Natural killer cell (primary cell): ENCODE measurements around the gene TMC2. TPM values are rescaled to one million over a fixed set of nuclear protein-coding genes. Genes with fewer than 3 reads are reported as not detected.

Experiments
- ATAC-seq, 3 donors: fragments of 150-1000 bp in 2 of 3; fragments of 200-7000 bp in 1 of 3; cut with Tn5 transposase; 1 replicate in 1 of 3; 2 replicates in 2 of 3; pipeline ENCODE4 v1.10.0; 2021; ENCODE audit warnings: mild to moderate bottlenecking in 2 of 3, moderate library complexity in 2 of 3
- DNase-seq, 2 donors: peaks; one replicate each; pipeline versions ENCODE4 v3.0.0 to v3.0.0-alpha.2; 2013 to 2021; ENCODE audit warnings: mixed read lengths in 1 of 2
- H3K27ac ChIP-seq: one replicate; pipeline ENCODE4 v1.5.1; 2013; ENCODE audit warnings: mild to moderate bottlenecking, low read length
- H3K27me3 ChIP-seq: one replicate; pipeline ENCODE4 v1.6.1; 2013; ENCODE audit warnings: low read length; ENCODE audit not compliant: control insufficient read depth, insufficient read depth
- H3K36me3 ChIP-seq: one replicate; pipeline ENCODE4 v1.6.1; 2013; ENCODE audit warnings: low read length; ENCODE audit not compliant: control insufficient read depth, insufficient read depth
- H3K4me1 ChIP-seq: one replicate; pipeline ENCODE4 v1.6.1; 2013; ENCODE audit warnings: low read length; ENCODE audit not compliant: control insufficient read depth, insufficient read depth
- H3K4me3 ChIP-seq: one replicate; pipeline ENCODE4 v1.5.1; 2013; ENCODE audit warnings: low read length
- H3K9me3 ChIP-seq: one replicate; pipeline ENCODE4 v1.6.1; 2013; ENCODE audit warnings: low read length; ENCODE audit not compliant: control insufficient read depth, insufficient read depth
- H3K27ac Mint-ChIP-seq, 2 donors: one replicate each; pipeline ENCODE4 v1.8.0; 2022; ENCODE audit warnings: mild to moderate bottlenecking in 2 of 2, mixed read lengths in 2 of 2, moderate library complexity in 1 of 2
- H3K27me3 Mint-ChIP-seq, 2 donors: one replicate each; pipeline ENCODE4 v1.8.0; 2022; ENCODE audit warnings: low read depth in 2 of 2, mixed read lengths in 2 of 2
- H3K36me3 Mint-ChIP-seq: one replicate; pipeline ENCODE4 v1.8.0; 2022; ENCODE audit warnings: mixed read lengths
- H3K4me1 Mint-ChIP-seq, 2 donors: one replicate each; pipeline ENCODE4 v1.8.0; 2022; ENCODE audit warnings: mixed read lengths in 2 of 2
- H3K4me3 Mint-ChIP-seq: one replicate; pipeline ENCODE4 v1.8.0; 2022; ENCODE audit warnings: mild to moderate bottlenecking, moderate library complexity, mixed read lengths
- H3K9me3 Mint-ChIP-seq, 2 donors: one replicate each; pipeline ENCODE4 v1.8.0; 2022; ENCODE audit warnings: mixed read lengths in 2 of 2
- CTCF ChIP-seq: fragments of 200-600 bp; IDR thresholded peaks from one replicate; pipeline ENCODE4 v1.8.0; 2022; ENCODE audit warnings: antibody characterized with exemption
- WGBS: methylation state at CpG from one replicate; pipeline ENCODE4 v1.1.7; 2013; ENCODE audit warnings: missing lambda C conversion rate; ENCODE audit not compliant: insufficient coverage; 5-methylcytosine and 5-hydroxymethylcytosine counted together
- intact Hi-C: fragments of 100-400 bp; cut with micrococcal nuclease; formaldehyde crosslinking; loops from one replicate; pipeline ENCODE4 v1.14.2; 2022
- total RNA-seq, 4 donors: library from RNA; stranded (reverse); fragments of 120-200 nt in 1 of 4; gene quantifications; one replicate each; pipeline versions ENCODE4 v1.2.3 to v1.2.4, GENCODE V29; 2013 to 2022

TMC2 gene
- total RNA-seq, 3 donors from 2014 or later (not counting 1 experiment from before 2014, with no cell fraction given) = 0.94 to 1.3 TPM; not detected in 1

GRCh38 chr20:2691127-2691526 lies 154.8 kb downstream of the TMC2 start:
- intact Hi-C loops = no loop called here
- Mint-ChIP-seq H3K4me3 (peak overlapping the region; percentile 94), H3K27me3 (peaks cover 0 to 33% of the 10 kb centered on the region in 2 donors), H3K9me3 (no peaks in the 10 kb centered on the region), H3K27ac (peak overlapping the region; percentile 93), H3K4me1 (peaks cover 32 to 49% of the 10 kb centered on the region in 2 donors), H3K36me3 (no peaks in the 10 kb centered on the region)
- ATAC-seq (no peak), DNase-seq (no peak)
- 89% methylated on average over 8 of the region's 8 CpGs for WGBS
- Histone ChIP-seq H3K36me3 (no peaks in the 10 kb centered on the region), H3K4me3 (no peak overlapping the region), H3K27me3 (peaks cover 24% of the 10 kb centered on the region), H3K27ac (no peak overlapping the region), H3K9me3 (no peaks in the 10 kb centered on the region), H3K4me1 (peaks cover 34% of the 10 kb centered on the region)
- no peak for TF ChIP-seq CTCF

Other genes starting within 250 kb of the TMC2 start
- not detected for gene TGM3, start 240.6 kb upstream of the TMC2 start, total RNA-seq
- not detected for gene TGM6, start 155.7 kb upstream of the TMC2 start, total RNA-seq
- gene SNRPB, start 65.8 kb upstream of the TMC2 start, total RNA-seq = 100 to 1,000 TPM; 160 to 174 (median 162) TPM
- 10 to 100 TPM in 1 of 3 donors, 1 to 10 TPM in 2; 8.1 to 12.3 (median 8.6) TPM for gene ZNF343, start 27.7 kb upstream of the TMC2 start, total RNA-seq
- 100 to 1,000 TPM; 169 to 216 (median 214) TPM for gene NOP56, start 116.1 kb downstream of the TMC2 start, total RNA-seq
- 100 to 1,000 TPM; 149 to 161 (median 153) TPM for gene IDH3B, start 127.6 kb downstream of the TMC2 start, total RNA-seq
- gene EBF4, start 156.2 kb downstream of the TMC2 start, total RNA-seq = 10 to 100 TPM; 17.1 to 21.7 (median 20.4) TPM